Tibial nerve (tissue), 4 donors: ENCODE data around the gene FAM227B. TPM values are rescaled to one million over a fixed set of nuclear protein-coding genes. Genes with fewer than 3 reads are reported as not detected.

Source experiments
- DNase-seq, 2 donors: peaks; one replicate each; pipeline ENCODE4 v3.0.0-alpha.2; 2019; ENCODE audit warnings: low spot score in 2 of 2
- H3K27ac ChIP-seq, 4 donors: fragments of 200-600 bp; sonication (generic) in 3 of 4; one replicate each; pipeline ENCODE4 v1.5.1; 2017 to 2019; ENCODE audit warnings: mild to moderate bottlenecking in 1 of 4
- H3K27me3 ChIP-seq, 2 donors: fragments of 200-600 bp; sonication (generic) in 1 of 2; one replicate each; pipeline versions ENCODE4 v1.5.1 to v1.6.0; 2017 to 2019
- H3K36me3 ChIP-seq, 3 donors: fragments of 200-600 bp; sonication (generic); one replicate each; pipeline ENCODE4 v1.5.1; 2018 to 2019
- H3K4me1 ChIP-seq, 4 donors: fragments of 200-600 bp; sonication (generic) in 3 of 4; one replicate each; pipeline ENCODE4 v1.5.1; 2017 to 2019
- H3K4me3 ChIP-seq, 4 donors: fragments of 200-600 bp; sonication (generic) in 3 of 4; one replicate each; pipeline ENCODE4 v1.5.1; 2017 to 2019; ENCODE audit warnings: mild to moderate bottlenecking in 1 of 4, moderate library complexity in 1 of 4
- H3K9me3 ChIP-seq, 4 donors: fragments of 200-600 bp; sonication (generic) in 3 of 4; one replicate each; pipeline ENCODE4 v1.5.1; 2017 to 2019
- EP300 ChIP-seq, 2 donors: sonication (generic); formaldehyde crosslinking; IDR thresholded peaks; one replicate each; pipeline ENCODE4 v1.6.1; 2017; ENCODE audit warnings: antibody characterized with exemption in 2 of 2, mild to moderate bottlenecking in 1 of 2
- POLR2A ChIP-seq, 2 donors: fragments of 450-650 bp; IDR thresholded peaks; one replicate each; pipeline ENCODE4 v1.6.1; 2017; ENCODE audit warnings: antibody characterized with exemption in 2 of 2, mild to moderate bottlenecking in 2 of 2, moderate library complexity in 2 of 2
- WGBS, 2 donors: methylation state at CpG; one replicate each; pipeline ENCODE4 v1.1.5; 2018; 5-methylcytosine and 5-hydroxymethylcytosine counted together
- total RNA-seq, 4 donors: library from RNA; depleted of rRNA; stranded (reverse); fragments of >200 nt; gene quantifications; one replicate each; pipeline ENCODE4 v1.1.0, GENCODE V29; 2016
- TF ChIP-seq, protein P1 (sequence below), 5 experiments: fragments of 200-600 bp in 3 of 5; fragments of 450-650 bp in 2 of 5; sonication (generic) in 3 of 5; IDR thresholded peaks; one replicate each; pipeline ENCODE4 v1.5.1; 2016 to 2019; ENCODE audit warnings: antibody characterized with exemption in 5 of 5, mild to moderate bottlenecking in 3 of 5, moderate library complexity in 2 of 5

Gene FAM227B
- total RNA-seq, 4 donors from 2014 or later = 2.1 to 14.2 (median 7.7) TPM

DNA sequence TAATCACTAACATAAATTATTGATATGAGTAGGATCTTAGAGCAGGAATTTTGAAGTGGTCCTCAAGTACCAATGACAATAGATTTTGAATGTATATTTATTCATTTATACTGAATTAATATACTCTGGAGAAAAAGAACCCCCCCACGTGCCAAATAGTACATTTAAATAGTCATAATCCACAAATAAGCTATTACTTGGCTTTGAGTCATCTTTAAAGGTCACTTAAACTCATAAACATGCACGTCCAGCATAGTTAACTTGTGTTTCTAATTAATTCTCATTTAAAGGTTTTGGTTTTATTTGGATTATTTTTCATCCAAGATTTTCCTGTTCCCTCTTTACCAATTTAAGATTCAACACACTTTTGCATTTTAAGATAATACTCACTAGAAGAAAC, 162.5 kb downstream of the FAM227B start:
- Histone ChIP-seq H3K9me3 (no peaks in the 10 kb centered on the region), H3K4me3 (no peak overlapping the region), H3K4me1 (peaks cover 4 to 77% (median 17%) of the 10 kb centered on the region in 4 donors), H3K36me3 (no peaks in the 10 kb centered on the region), H3K27ac (peak overlapping the region; percentile 17 to 68 (median 42)), H3K27me3 (no peaks in the 10 kb centered on the region)
- 14% methylated on average over 2 of the region's 2 CpGs for WGBS, 2 donors
- DNase-seq = no peak
- TF ChIP-seq, protein P1, sequence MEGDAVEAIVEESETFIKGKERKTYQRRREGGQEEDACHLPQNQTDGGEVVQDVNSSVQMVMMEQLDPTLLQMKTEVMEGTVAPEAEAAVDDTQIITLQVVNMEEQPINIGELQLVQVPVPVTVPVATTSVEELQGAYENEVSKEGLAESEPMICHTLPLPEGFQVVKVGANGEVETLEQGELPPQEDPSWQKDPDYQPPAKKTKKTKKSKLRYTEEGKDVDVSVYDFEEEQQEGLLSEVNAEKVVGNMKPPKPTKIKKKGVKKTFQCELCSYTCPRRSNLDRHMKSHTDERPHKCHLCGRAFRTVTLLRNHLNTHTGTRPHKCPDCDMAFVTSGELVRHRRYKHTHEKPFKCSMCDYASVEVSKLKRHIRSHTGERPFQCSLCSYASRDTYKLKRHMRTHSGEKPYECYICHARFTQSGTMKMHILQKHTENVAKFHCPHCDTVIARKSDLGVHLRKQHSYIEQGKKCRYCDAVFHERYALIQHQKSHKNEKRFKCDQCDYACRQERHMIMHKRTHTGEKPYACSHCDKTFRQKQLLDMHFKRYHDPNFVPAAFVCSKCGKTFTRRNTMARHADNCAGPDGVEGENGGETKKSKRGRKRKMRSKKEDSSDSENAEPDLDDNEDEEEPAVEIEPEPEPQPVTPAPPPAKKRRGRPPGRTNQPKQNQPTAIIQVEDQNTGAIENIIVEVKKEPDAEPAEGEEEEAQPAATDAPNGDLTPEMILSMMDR (IDR thresholded peaks at IDR 0.05) = no peak

DNA sequence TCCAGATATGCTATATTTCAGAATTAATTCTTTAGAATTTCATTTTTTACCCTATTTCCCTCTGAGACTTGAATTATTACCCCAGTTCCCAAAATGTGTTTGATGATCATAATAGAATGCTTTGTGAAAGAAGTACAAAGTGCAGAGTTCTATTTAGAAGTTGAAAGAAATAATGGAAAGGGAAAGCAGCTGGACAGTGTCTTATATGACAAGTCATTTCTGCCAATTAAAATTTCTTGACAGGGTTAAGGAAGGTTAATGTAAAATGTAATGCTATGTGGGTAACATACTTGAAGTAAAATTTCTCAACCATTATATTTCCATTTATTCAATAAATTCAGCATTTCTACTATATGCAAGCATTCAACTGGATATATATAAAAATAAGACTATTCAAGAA, 164.5 kb downstream of the FAM227B start:
- Histone ChIP-seq H3K27me3 (no peaks in the 10 kb centered on the region), H3K36me3 (no peaks in the 10 kb centered on the region), H3K4me3 (no peak overlapping the region), H3K9me3 (no peaks in the 10 kb centered on the region), H3K4me1 (peaks cover 0 to 57% (median 6%) of the 10 kb centered on the region in 4 donors), H3K27ac (peak overlapping the region in 3 of 4 donors; percentile 15 to 68 (median 64))
- no peak for DNase-seq
- TF ChIP-seq POLR2A (IDR thresholded peaks at IDR 0.05) (no peak), EP300 (IDR thresholded peaks at IDR 0.05) (no peak)
- TF ChIP-seq, protein P1 (IDR thresholded peaks at IDR 0.05) = no peak

DNA sequence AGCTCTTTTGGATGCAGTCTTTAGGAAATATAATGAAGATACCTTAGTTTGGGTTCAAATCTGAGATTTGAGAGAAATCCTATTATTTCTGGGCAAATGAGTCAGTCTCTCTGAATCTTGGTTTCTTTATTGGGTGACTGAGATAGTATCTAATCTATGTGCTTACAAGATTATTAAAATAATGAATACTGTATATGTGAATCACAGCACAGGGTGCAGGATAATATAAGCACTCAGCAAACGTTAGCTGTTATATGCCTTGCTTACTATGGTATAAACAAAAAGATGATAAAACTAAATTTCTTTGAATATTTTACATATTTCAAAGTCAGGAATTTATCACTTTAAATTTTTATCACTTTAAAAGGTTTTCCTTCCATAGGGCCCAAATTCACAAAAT, 168.0 kb downstream of the FAM227B start:
- 78 to 88% methylated on average over 1 of the region's 1 CpG for WGBS, 2 donors

DNA sequence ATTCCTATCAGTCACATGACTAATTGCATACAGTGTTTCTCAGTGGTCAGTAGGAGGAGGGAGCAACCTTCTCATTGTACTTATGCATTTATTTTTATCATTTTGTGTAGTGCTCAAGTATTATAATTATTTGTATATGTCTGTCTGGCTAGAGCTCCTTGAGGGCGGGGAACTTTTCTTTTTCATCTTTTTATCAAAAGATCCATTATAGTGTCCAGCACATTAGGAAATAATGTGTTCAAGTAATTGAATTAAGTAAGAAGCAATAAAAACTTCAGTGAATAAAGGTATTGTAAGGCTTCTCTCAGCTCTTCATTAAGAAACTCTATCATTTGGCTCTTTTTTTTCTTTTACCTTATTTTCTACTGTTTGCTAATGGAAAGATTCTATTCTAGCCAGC, 178.8 kb downstream of the FAM227B start:
- Histone ChIP-seq H3K4me1 (peaks cover 0 to 86% (median 30%) of the 10 kb centered on the region in 4 donors), H3K4me3 (no peak overlapping the region), H3K36me3 (no peaks in the 10 kb centered on the region), H3K9me3 (no peaks in the 10 kb centered on the region), H3K27me3 (no peaks in the 10 kb centered on the region), H3K27ac (peak overlapping the region in 1 of 4 donors; percentile 61)
- DNase-seq = no peak
- WGBS, 2 donors = 62 to 71% methylated on average over 1 of the region's 1 CpG
- TF ChIP-seq EP300 (IDR thresholded peaks at IDR 0.05) = no peak
- no peak for TF ChIP-seq POLR2A (IDR thresholded peaks at IDR 0.05)
- TF ChIP-seq, protein P1 (IDR thresholded peaks at IDR 0.05) = no peak

More for the DNA sequence above, 168.0 kb downstream of the FAM227B start:
- H3K4me1 ChIP-seq = peaks cover 0 to 47% (median 4%) of the 10 kb centered on the region in 4 donors
- no peaks in the 10 kb centered on the region for H3K9me3 ChIP-seq
- TF ChIP-seq POLR2A (IDR thresholded peaks at IDR 0.05) = no peak
- TF ChIP-seq EP300 (IDR thresholded peaks at IDR 0.05) = no peak
- TF ChIP-seq, protein P1 (IDR thresholded peaks at IDR 0.05) = no peak
- no peak overlapping the region for H3K4me3 ChIP-seq
- peak overlapping the region in 1 of 4 donors; percentile 32 for H3K27ac ChIP-seq
- DNase-seq = no peak
- H3K36me3 ChIP-seq = no peaks in the 10 kb centered on the region
- no peaks in the 10 kb centered on the region for H3K27me3 ChIP-seq

DNA sequence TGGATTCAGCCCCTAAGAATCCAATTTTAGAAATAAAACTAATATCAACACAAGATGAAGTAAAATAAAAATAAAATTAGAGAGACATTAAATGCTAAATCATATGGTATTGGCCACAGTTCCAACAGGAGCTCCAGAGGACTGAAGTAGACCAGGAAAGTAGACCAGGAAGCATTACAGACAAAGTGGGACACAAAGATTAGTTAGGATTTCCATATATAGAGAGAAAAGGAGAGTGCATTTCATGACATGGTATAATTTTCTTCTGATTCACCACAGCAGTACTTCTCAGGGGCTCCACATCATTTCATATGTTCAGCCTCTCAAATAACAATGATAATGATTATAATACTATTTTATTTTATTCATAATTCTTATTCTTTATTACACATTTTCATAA, 179.3 kb downstream of the FAM227B start:
- peak overlapping the region in 2 of 4 donors; percentile 9 to 47 for H3K27ac ChIP-seq
- TF ChIP-seq POLR2A (IDR thresholded peaks at IDR 0.05) (no peak), EP300 (IDR thresholded peaks at IDR 0.05) (no peak)
- TF ChIP-seq, protein P1 (IDR thresholded peaks at IDR 0.05) = no peak
- H3K4me1 ChIP-seq = peaks cover 0 to 86% (median 30%) of the 10 kb centered on the region in 4 donors
- H3K27me3 ChIP-seq = no peaks in the 10 kb centered on the region
- no peaks in the 10 kb centered on the region for H3K36me3 ChIP-seq
- DNase-seq = no peak
- H3K4me3 ChIP-seq = no peak overlapping the region
- no peaks in the 10 kb centered on the region for H3K9me3 ChIP-seq
